Mesenchymal stem cell (in vitro differentiated cells and primary cell): ENCODE data around the gene RUNX1.
A peak's percentile ranks its signal among the peaks of the same experiment; 100 is the strongest.

Experiments
- DNase-seq: peaks from one replicate; pipeline ENCODE4 v3.0.0-alpha.2; 2013
- H2AFZ ChIP-seq: one replicate; pipeline ENCODE4 v1.6.1; 2013; ENCODE audit warnings: low read depth, mild to moderate bottlenecking, control low read depth, inconsistent platforms, low read length, moderate library complexity
- H2AK5ac ChIP-seq: 2 replicates; pipeline ENCODE4 v1.6.1; 2013; ENCODE audit warnings: low read length, moderate library complexity, mild to moderate bottlenecking, inconsistent platforms; ENCODE audit not compliant: severe bottlenecking
- H2BK120ac ChIP-seq: one replicate; pipeline ENCODE4 v1.6.1; 2013; ENCODE audit warnings: low read depth, mild to moderate bottlenecking, inconsistent platforms, low read length, moderate library complexity
- H2BK12ac ChIP-seq, 2 experiments: one replicate each; pipeline ENCODE4 v1.6.1; 2013; ENCODE audit warnings: inconsistent platforms in 2 of 2, low read length in 2 of 2, mild to moderate bottlenecking in 2 of 2, moderate library complexity in 2 of 2, control low read depth in 1 of 2
- H2BK15ac ChIP-seq: one replicate; pipeline ENCODE4 v1.6.1; 2013; ENCODE audit warnings: mild to moderate bottlenecking, low read depth, inconsistent platforms; ENCODE audit not compliant: poor library complexity, severe bottlenecking
- H2BK5ac ChIP-seq: 2 replicates; pipeline ENCODE4 v1.6.1; 2013; ENCODE audit warnings: low read depth, mild to moderate bottlenecking, low read length, control low read depth, inconsistent platforms; ENCODE audit not compliant: poor library complexity, severe bottlenecking
- H3K14ac ChIP-seq, 2 experiments: one replicate each; pipeline ENCODE4 v1.6.1; 2013; ENCODE audit warnings: inconsistent platforms in 2 of 2, low read length in 2 of 2, control low read depth in 1 of 2, mild to moderate bottlenecking in 1 of 2, moderate library complexity in 1 of 2
- H3K18ac ChIP-seq, 2 experiments: one replicate each; pipeline ENCODE4 v1.6.1; 2013; ENCODE audit warnings: inconsistent platforms in 2 of 2, low read length in 2 of 2, control low read depth in 1 of 2, low read depth in 1 of 2, mild to moderate bottlenecking in 1 of 2
- H3K23ac ChIP-seq, 2 experiments: one replicate each; pipeline ENCODE4 v1.6.1; 2013; ENCODE audit warnings: inconsistent platforms in 2 of 2, low read length in 2 of 2, mild to moderate bottlenecking in 2 of 2, moderate library complexity in 2 of 2, control low read depth in 1 of 2
- H3K27ac ChIP-seq: 2 replicates; pipeline ENCODE4 v1.5.1; 2013; ENCODE audit warnings: mild to moderate bottlenecking, moderate library complexity, low read length, control low read depth, inconsistent platforms; ENCODE audit not compliant: poor library complexity, severe bottlenecking
- H3K27me3 ChIP-seq, 2 experiments: 2 replicates each; pipeline versions ENCODE4 v1.6.1 to v1.7.0; 2013; ENCODE audit warnings: low read length in 2 of 2, mild to moderate bottlenecking in 2 of 2, moderate library complexity in 2 of 2, control low read depth in 1 of 2, inconsistent platforms in 1 of 2; ENCODE audit not compliant: control insufficient read depth in 1 of 2, insufficient read depth in 1 of 2
- H3K36me3 ChIP-seq, 2 experiments: 2 replicates each; pipeline versions ENCODE4 v1.6.1 to v1.7.0; 2013; ENCODE audit warnings: low read length in 2 of 2, control low read depth in 1 of 2, inconsistent platforms in 1 of 2, low read depth in 1 of 2, mild to moderate bottlenecking in 1 of 2; ENCODE audit not compliant: insufficient read depth in 2 of 2, control insufficient read depth in 1 of 2
- H3K4ac ChIP-seq, 2 experiments: one replicate each; pipeline ENCODE4 v1.6.1; 2013; ENCODE audit warnings: inconsistent platforms in 2 of 2, low read length in 2 of 2, mild to moderate bottlenecking in 2 of 2, moderate library complexity in 2 of 2, control low read depth in 1 of 2, low read depth in 1 of 2
- H3K4me1 ChIP-seq: 2 replicates; pipeline ENCODE4 v1.6.1; 2013; ENCODE audit warnings: low read depth, low read length, control low read depth; ENCODE audit not compliant: control insufficient read depth, insufficient read depth
- H3K4me2 ChIP-seq: 2 replicates; pipeline ENCODE4 v1.6.1; 2013; ENCODE audit warnings: low read length, mild to moderate bottlenecking, inconsistent platforms; ENCODE audit not compliant: poor library complexity, severe bottlenecking
- H3K4me3 ChIP-seq, 2 experiments: 2 replicates each; pipeline versions ENCODE4 v1.5.1 to v1.7.0; 2013; ENCODE audit warnings: low read length in 2 of 2, mild to moderate bottlenecking in 2 of 2, control low read depth in 1 of 2, low read depth in 1 of 2; ENCODE audit not compliant: insufficient read depth in 1 of 2
- H3K79me1 ChIP-seq: replicated peaks from 2 replicates; pipeline ENCODE4 v1.6.1; 2013; ENCODE audit warnings: mild to moderate bottlenecking, control low read depth, low read length, inconsistent platforms; ENCODE audit not compliant: poor library complexity, severe bottlenecking
- H3K9ac ChIP-seq: 2 replicates; pipeline ENCODE4 v1.7.0; 2013; ENCODE audit warnings: mild to moderate bottlenecking, low read length, moderate library complexity
- H3K9me3 ChIP-seq: 2 replicates; pipeline ENCODE4 v1.7.0; 2013; ENCODE audit warnings: mild to moderate bottlenecking, low read length; ENCODE audit not compliant: control insufficient read depth
- H4K8ac ChIP-seq: one replicate; pipeline ENCODE4 v1.6.1; 2013; ENCODE audit warnings: inconsistent platforms, mild to moderate bottlenecking, low read length, moderate library complexity
- H4K91ac ChIP-seq: one replicate; pipeline ENCODE4 v1.6.1; 2013; ENCODE audit warnings: mild to moderate bottlenecking, low read length, inconsistent platforms
- WGBS: methylation state at CpG from one replicate; pipeline ENCODE4 v1.1.7; 2013; ENCODE audit warnings: mixed read lengths; 5-methylcytosine and 5-hydroxymethylcytosine counted together

RUNX1 gene

DNA sequence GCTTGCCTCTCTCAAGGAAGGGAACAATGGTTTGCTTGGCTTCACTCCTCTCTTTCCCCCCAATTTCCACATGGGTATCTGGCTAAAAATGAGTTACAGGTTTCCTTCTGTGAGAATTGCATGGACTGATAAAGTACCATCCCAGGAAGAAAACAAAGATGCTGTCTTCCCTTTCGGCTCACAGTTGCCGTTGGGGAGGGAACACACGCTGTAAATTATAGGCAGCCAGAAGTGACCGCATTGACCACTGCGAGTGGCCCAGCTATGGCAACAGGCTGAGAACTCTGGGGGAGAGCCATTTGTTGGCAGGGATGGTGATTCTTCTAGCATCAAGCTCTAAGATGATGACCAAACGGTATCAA, 2.9 kb downstream of the RUNX1 start:
- Histone ChIP-seq H3K79me1 (peaks cover 18% of the 10 kb centered on the region), H3K9me3 (no peaks in the 10 kb centered on the region), H3K36me3 (no peaks in the 10 kb centered on the region), H3K27ac (peak overlapping the region; percentile 86), H4K91ac (peak overlapping the region; percentile 25), H2BK12ac (peak overlapping the region; percentile 19 to 49), H2AFZ (no peak overlapping the region), H2AK5ac (peak overlapping the region; percentile 81), H2BK5ac (no peak overlapping the region), H3K18ac (peak overlapping the region in 1 of 2 experiments; percentile 76), H3K4me3 (no peak overlapping the region), H3K4me2 (no peak overlapping the region), H4K8ac (peak overlapping the region; percentile 62), H2BK120ac (peak overlapping the region; percentile 82), H3K4me1 (peaks cover 9% of the 10 kb centered on the region), H3K9ac (peak overlapping the region; percentile 84), H2BK15ac (no peak overlapping the region), H3K14ac (no peak overlapping the region), H3K4ac (peak overlapping the region; percentile 46 to 88), H3K23ac (no peak overlapping the region), H3K27me3 (no peaks in the 10 kb centered on the region)
- WGBS = 94% methylated on average over 6 of the region's 6 CpGs
- DNase-seq = no peak

DNA sequence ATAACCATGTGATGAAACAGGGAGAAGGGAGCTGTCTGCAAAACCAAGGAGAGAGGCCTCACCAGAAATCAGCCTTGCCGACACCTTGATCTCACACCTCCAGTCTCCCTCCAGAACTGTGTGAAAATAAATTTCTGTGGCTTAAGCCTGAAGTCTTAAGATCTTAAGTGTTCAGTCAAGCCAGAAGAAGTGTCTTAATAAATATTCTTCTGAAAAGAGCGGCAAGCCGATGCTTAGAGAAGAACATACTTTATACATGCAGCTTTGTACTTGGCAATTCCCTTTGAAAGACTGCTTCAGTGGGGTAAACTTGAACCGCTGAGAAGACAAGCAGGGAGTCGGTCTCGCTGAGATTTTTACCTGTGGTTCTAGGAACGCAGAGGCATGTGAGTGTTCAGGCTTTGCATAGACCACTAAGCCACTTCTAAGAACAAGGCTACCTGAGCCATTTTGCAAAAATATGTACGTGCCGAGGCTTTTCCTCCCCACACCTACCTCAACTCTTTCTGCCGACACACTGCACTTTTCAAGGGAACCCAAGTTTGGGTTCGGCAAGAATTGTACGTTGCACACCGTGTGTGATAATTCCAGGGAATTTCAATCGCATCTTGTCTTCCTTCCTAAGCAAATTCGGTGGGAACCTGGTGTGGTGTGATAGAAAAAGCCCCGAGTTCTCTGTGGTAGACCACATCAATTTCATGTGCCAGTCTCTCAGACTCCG, 3.4 kb downstream of the RUNX1 start:
- Histone ChIP-seq H3K27ac (no peak overlapping the region), H2BK15ac (no peak overlapping the region), H4K91ac (no peak overlapping the region), H3K4me3 (no peak overlapping the region), H3K36me3 (no peaks in the 10 kb centered on the region), H3K14ac (no peak overlapping the region), H3K79me1 (peaks cover 18% of the 10 kb centered on the region), H2BK120ac (no peak overlapping the region), H3K18ac (peak overlapping the region in 1 of 2 experiments; percentile 76), H3K4ac (no peak overlapping the region), H3K27me3 (no peaks in the 10 kb centered on the region), H4K8ac (peak overlapping the region; percentile 46), H2AFZ (peak overlapping the region; percentile 15), H2AK5ac (peak overlapping the region; percentile 55), H3K9ac (no peak overlapping the region), H3K4me2 (no peak overlapping the region), H2BK12ac (peak overlapping the region; percentile 42 to 45), H3K23ac (no peak overlapping the region), H2BK5ac (no peak overlapping the region), H3K4me1 (peaks cover 8% of the 10 kb centered on the region), H3K9me3 (no peaks in the 10 kb centered on the region)
- 95% methylated on average over 16 of the region's 17 CpGs for WGBS
- no peak for DNase-seq

DNA sequence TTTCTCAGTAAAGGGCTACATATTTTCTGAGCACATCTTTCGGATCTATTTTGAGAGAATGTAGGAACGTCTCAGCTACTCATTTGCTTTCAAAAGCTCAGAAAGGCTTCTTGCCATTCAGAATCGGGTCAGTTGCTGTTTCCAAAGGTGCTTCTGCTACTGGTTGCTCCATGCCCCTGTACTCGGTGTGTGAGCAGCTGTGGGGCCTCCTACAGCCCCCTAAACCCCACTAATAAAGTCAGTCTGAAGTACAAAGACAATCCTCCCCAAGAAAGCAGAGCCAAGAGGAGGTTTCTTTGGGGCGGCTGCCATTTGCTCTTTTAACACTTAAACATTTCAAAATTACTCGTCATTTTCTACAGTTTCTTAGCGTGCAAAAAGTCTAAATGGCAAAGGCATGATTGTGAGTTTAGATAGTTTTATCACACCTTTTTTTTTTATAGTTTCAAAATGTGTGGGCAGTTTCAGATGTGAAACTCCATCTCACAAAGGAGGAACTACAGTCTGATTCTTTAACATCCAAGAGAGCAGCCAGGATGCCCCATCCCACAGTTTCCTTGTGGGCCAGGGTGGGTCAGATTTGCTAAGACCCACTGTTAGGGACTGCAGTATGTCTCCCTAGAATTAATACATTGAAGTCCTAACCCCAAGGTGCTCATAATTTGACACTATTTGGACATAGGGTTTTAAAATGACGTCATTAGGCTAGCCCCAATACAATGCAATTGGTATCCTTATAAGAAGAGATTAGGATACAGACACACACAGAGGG, 4.1 kb downstream of the RUNX1 start:
- peaks cover 20% of the 10 kb centered on the region for H3K79me1 ChIP-seq
- WGBS = 96% methylated on average over 8 of the region's 8 CpGs
- no peak overlapping the region for H3K23ac ChIP-seq
- no peak overlapping the region for H3K9ac ChIP-seq
- no peak overlapping the region for H3K14ac ChIP-seq
- no peak overlapping the region for H2BK120ac ChIP-seq
- no peak for DNase-seq
- peaks cover 8% of the 10 kb centered on the region for H3K4me1 ChIP-seq
- H3K27ac ChIP-seq = no peak overlapping the region
- no peak overlapping the region for H2AK5ac ChIP-seq
- H3K36me3 ChIP-seq = no peaks in the 10 kb centered on the region
- no peak overlapping the region for H4K91ac ChIP-seq
- no peak overlapping the region for H2BK12ac ChIP-seq
- no peak overlapping the region for H2AFZ ChIP-seq
- no peak overlapping the region for H3K4me2 ChIP-seq
- no peak overlapping the region for H2BK15ac ChIP-seq
- no peak overlapping the region for H4K8ac ChIP-seq
- H3K27me3 ChIP-seq = no peaks in the 10 kb centered on the region
- H3K4me3 ChIP-seq = no peak overlapping the region
- no peak overlapping the region for H3K18ac ChIP-seq
- no peak overlapping the region for H3K4ac ChIP-seq
- H3K9me3 ChIP-seq = no peaks in the 10 kb centered on the region
- no peak overlapping the region for H2BK5ac ChIP-seq

DNA sequence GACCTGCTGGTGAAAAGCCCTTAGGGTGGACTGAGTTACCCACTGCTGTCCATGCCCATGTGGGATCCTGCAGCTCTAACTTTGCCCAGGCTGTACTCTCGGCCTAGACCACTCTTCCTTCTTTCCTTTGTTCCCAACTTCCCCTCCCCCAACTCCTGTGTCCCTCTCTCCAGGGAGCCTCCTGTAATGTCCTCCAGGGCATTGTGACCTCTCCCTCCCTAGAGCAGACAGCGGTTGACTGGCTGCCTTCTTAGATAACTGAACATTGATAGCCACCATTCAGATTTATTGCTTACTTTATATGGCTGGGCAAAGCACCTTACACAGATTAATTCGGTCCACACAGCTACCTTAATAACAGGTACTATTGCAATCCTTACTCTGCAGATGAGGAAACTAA, 5.0 kb downstream of the RUNX1 start:
- 94% methylated on average over 2 of the region's 3 CpGs for WGBS
- no peak for DNase-seq
- no peak overlapping the region for H2AFZ ChIP-seq

More for the DNA sequence above, 5.0 kb downstream of the RUNX1 start:
- H3K18ac ChIP-seq = no peak overlapping the region
- H3K79me1 ChIP-seq = peaks cover 20% of the 10 kb centered on the region
- H3K9ac ChIP-seq = no peak overlapping the region
- H2AK5ac ChIP-seq = peak overlapping the region; percentile 13
- H3K4me1 ChIP-seq = peaks cover 8% of the 10 kb centered on the region
- no peak overlapping the region for H3K4me3 ChIP-seq
- H3K4ac ChIP-seq = peak overlapping the region in 1 of 2 experiments; percentile 25
- no peak overlapping the region for H2BK15ac ChIP-seq
- H4K91ac ChIP-seq = no peak overlapping the region
- H3K27ac ChIP-seq = no peak overlapping the region
- H3K14ac ChIP-seq = no peak overlapping the region
- H2BK12ac ChIP-seq = no peak overlapping the region
- no peak overlapping the region for H2BK120ac ChIP-seq
- no peaks in the 10 kb centered on the region for H3K9me3 ChIP-seq
- H3K36me3 ChIP-seq = no peaks in the 10 kb centered on the region
- H3K4me2 ChIP-seq = no peak overlapping the region
- H3K23ac ChIP-seq = no peak overlapping the region
- no peaks in the 10 kb centered on the region for H3K27me3 ChIP-seq
- H2BK5ac ChIP-seq = no peak overlapping the region
- no peak overlapping the region for H4K8ac ChIP-seq
